K562 (cell line): ENCODE results near the gene SDF4. TPM values are rescaled to one million over a fixed set of nuclear protein-coding genes. Genes with fewer than 3 reads are reported as not detected.

Experiments used
- ATAC-seq: fragments of 200-7000 bp; cut with Tn5 transposase; 3 replicates; pipeline ENCODE4 v1.9.1; 2020; ENCODE audit warnings: moderate library complexity
- BruUV-seq: library from RNA; stranded (reverse); fragments of 400-500 nt; replicated peaks from 2 replicates; lab custom pipeline; 2021; lab: Mats Ljungman, UMichigan
- CTCF ChIA-PET: fragments of 300-600 bp; formaldehyde crosslinking; extraction: SDS; loops from one replicate; lab custom pipeline; 2021; ENCODE audit warnings: low intra/inter-chr PET ratio; lab: Yijun Ruan, JAX
- POLR2A ChIA-PET: fragments of 300-600, 350-650 bp; sonication (Branson Sonifier 250); formaldehyde crosslinking; extraction: SDS; loops from one replicate; lab custom pipeline; 2021; ENCODE audit warnings: antibody characterized with exemption, inconsistent platforms; lab: Yijun Ruan, JAX
- DNase-seq, 4 experiments: peaks; one replicate each; pipeline versions ENCODE4 v3.0.0 to v3.0.0-alpha.2; 2011 to 2018; ENCODE audit warnings: low spot score in 3 of 4, mixed read lengths in 3 of 4; ENCODE audit errors: extremely low read depth in 1 of 4
- FAIRE-seq: peaks from 2 replicates; lab custom pipeline; 2011; peaks lifted over from hg19 to GRCh38; lab: Jason Lieb, UNC
- H2AFZ ChIP-seq: 2 replicates; pipeline ENCODE4 v1.6.0; 2011; ENCODE audit warnings: low read depth, low read length, control low read depth, inconsistent platforms
- H3K27ac ChIP-seq: fragments of 200-600 bp; 3 replicates; pipeline ENCODE4 v1.8.0; 2011; ENCODE audit warnings: low read depth, mild to moderate bottlenecking, control low read depth, inconsistent platforms, low read length, moderate library complexity, mixed read lengths; ENCODE audit errors: extremely low read depth
- H3K27me3 ChIP-seq, 2 experiments: fragments of 300-600 bp in 1 of 2; 2 replicates in 1 of 2; 3 replicates in 1 of 2; pipeline versions ENCODE4 v1.6.0 to v1.8.0; 2011; ENCODE audit warnings: inconsistent platforms in 2 of 2, low read length in 2 of 2, mild to moderate bottlenecking in 1 of 2, mixed read lengths in 1 of 2, moderate library complexity in 1 of 2; ENCODE audit not compliant: control insufficient read depth in 2 of 2, insufficient read depth in 2 of 2
- H3K36me3 ChIP-seq: fragments of 300-600 bp; 3 replicates; pipeline ENCODE4 v1.8.0; 2011; ENCODE audit warnings: mild to moderate bottlenecking, low read length, inconsistent platforms; ENCODE audit not compliant: control insufficient read depth, insufficient read depth
- H3K4me1 ChIP-seq, 2 experiments: fragments of 200-600 bp in 1 of 2; replicated peaks in 1 of 2; 2 replicates in 1 of 2; 3 replicates in 1 of 2; pipeline versions ENCODE4 v1.5.1 to v1.8.0; 2011; ENCODE audit warnings: inconsistent platforms in 2 of 2, low read length in 2 of 2, mild to moderate bottlenecking in 1 of 2, mixed read lengths in 1 of 2, moderate library complexity in 1 of 2; ENCODE audit not compliant: control insufficient read depth in 2 of 2, insufficient read depth in 2 of 2
- H3K4me2 ChIP-seq: 2 replicates; pipeline ENCODE4 v1.6.1; 2011; ENCODE audit warnings: low read length, control low read depth, inconsistent platforms, mixed read lengths; ENCODE audit not compliant: insufficient read depth
- H3K4me3 ChIP-seq: fragments of 200-600 bp; sonication (generic), shearing (Covaris generic); 2 replicates; pipeline ENCODE4 v1.5.1; 2016; ENCODE audit warnings: control low read depth, inconsistent platforms
- H3K79me2 ChIP-seq: fragments of 200-600 bp; 3 replicates; pipeline ENCODE4 v1.8.0; 2011; ENCODE audit warnings: low read length, inconsistent platforms; ENCODE audit not compliant: control insufficient read depth, insufficient read depth
- H3K9ac ChIP-seq, 2 experiments: 2 replicates each; pipeline versions ENCODE4 v1.6.0 to v1.6.1; 2011; ENCODE audit warnings: low read depth in 2 of 2, low read length in 2 of 2, control low read depth in 1 of 2, inconsistent platforms in 1 of 2, mild to moderate bottlenecking in 1 of 2, mixed read lengths in 1 of 2; ENCODE audit not compliant: insufficient read depth in 1 of 2
- H3K9me1 ChIP-seq: one replicate; pipeline ENCODE4 v1.6.0; 2011; ENCODE audit warnings: inconsistent platforms, mild to moderate bottlenecking, low read length, moderate library complexity; ENCODE audit not compliant: control insufficient read depth, insufficient read depth
- H3K9me3 ChIP-seq: replicated peaks from 2 replicates; pipeline ENCODE4 v1.5.1; 2011; ENCODE audit warnings: low read depth, low read length, inconsistent platforms; ENCODE audit not compliant: control insufficient read depth, insufficient read depth
- H4K20me1 ChIP-seq: replicated peaks from 2 replicates; pipeline ENCODE4 v1.6.1; 2011; ENCODE audit warnings: low read length, inconsistent platforms, mixed read lengths; ENCODE audit not compliant: control insufficient read depth, insufficient read depth
- HNRNPL ChIP-seq: fragments of 200-400 bp; formaldehyde crosslinking; IDR thresholded peaks from 2 replicates; pipeline ENCODE4 v1.6.1; 2017; ENCODE audit warnings: low read depth, mild to moderate bottlenecking, low read length
- RBFOX2 ChIP-seq: fragments of 200-400 bp; formaldehyde crosslinking; IDR thresholded peaks from 2 replicates; pipeline ENCODE4 v1.6.1; 2017; ENCODE audit warnings: low read depth, mild to moderate bottlenecking, low read length, moderate library complexity
- ZNF212 ChIP-seq: fragments of 450-650 bp; formaldehyde crosslinking; IDR thresholded peaks from 2 replicates; pipeline ENCODE4 v1.4.0; 2020; ENCODE audit warnings: mild to moderate bottlenecking
- ZNF224 ChIP-seq: sonication (generic); formaldehyde crosslinking; IDR thresholded peaks from 2 replicates; pipeline ENCODE4 v1.8.0; 2022; ENCODE audit warnings: mild to moderate bottlenecking, missing genetic modification reagents
- WGBS: fragments of 100-300 bp; shearing (Covaris generic); methylation state at CpG from one replicate; pipeline ENCODE4 v1.1.6; 2016; ENCODE audit warnings: low coverage, mixed read lengths; ENCODE audit not compliant: insufficient coverage; ENCODE audit errors: missing lambda C conversion rate; 5-methylcytosine and 5-hydroxymethylcytosine counted together
- in situ Hi-C: fragments of 300-500 bp; cut with MboI; formaldehyde crosslinking; loops from 4 replicates; pipeline ENCODE4 v1.15.0; 2018; ENCODE audit warnings: inconsistent platforms, mixed read lengths
- intact Hi-C: fragments of 100-400 bp; cut with micrococcal nuclease; formaldehyde crosslinking; loops from 2 replicates; pipeline ENCODE4 v1.14.2; 2022
- polyA plus RNA-seq, 8 experiments: library from polyadenylated mRNA; depleted of rRNA in 4 of 8; stranded (reverse) in 5 of 8; unstranded in 3 of 8; fragments of >200 nt; fragmentation: Nextera tagmentation in 2 of 8; fragmentation: Illumina TruSeq in 1 of 8; extraction: Ambion mirVana in 2 of 8; extraction: Trizol in 1 of 8; gene quantifications; 2 replicates each; pipeline versions ENCODE4 v1.2.1 to v1.2.3, GENCODE V29; 2011 to 2014; ENCODE audit warnings: inconsistent platforms in 1 of 8, missing spikeins in 1 of 8
- total RNA-seq, 7 experiments: library from RNA; depleted of rRNA in 6 of 7; stranded (reverse); fragments of >200 nt in 6 of 7; fragmentation: Illumina TruSeq in 2 of 7; extraction: Trizol in 2 of 7; gene quantifications; 2 replicates each; pipeline versions ENCODE4 v1.2.1 to v1.2.3, GENCODE V29; 2011 to 2021; ENCODE audit warnings: low replicate concordance in 1 of 7

SDF4 gene
- total and polyA plus RNA-seq, 9 of the 15 experiments (the other 6 are each of a cell fraction or from before 2014, with no cell fraction given), result 0.35 to 160 (median 65.2) TPM

GRCh38 chr1:1221887-1222574 lies 9.8 kb downstream of the SDF4 start:
- intact Hi-C loops (no loop called here), in situ Hi-C loops (no loop called here)
- Histone ChIP-seq H3K27ac (no peak overlapping the region), H2AFZ (no peak overlapping the region), H3K27me3 (no peaks in the 10 kb centered on the region), H3K36me3 (peaks cover 97% of the 10 kb centered on the region; the same call in 2 of the 3 replicates), H3K4me3 (no peak overlapping the region), H3K9me3 (no peaks in the 10 kb centered on the region), H4K20me1 (peaks cover 9% of the 10 kb centered on the region; the same call in 1 of the 2 replicates), H3K79me2 (peaks cover 32% of the 10 kb centered on the region), H3K4me1 (peaks cover 0 to 61% of the 10 kb centered on the region in 2 experiments; a peak in 1 of 5 replicates), H3K4me2 (no peak overlapping the region), H3K9ac (peak overlapping the region in 1 of 2 experiments; percentile 18; a peak in 1 of 4 replicates), H3K9me1 (no peaks in the 10 kb centered on the region)
- no peak for ATAC-seq
- WGBS, result 96% methylated on average over 20 of the region's 30 CpGs
- FAIRE-seq, result no peak
- CTCF ChIA-PET, result no interaction called here
- BruUV-seq, result no TSS peak
- POLR2A ChIA-PET, result interaction anchor here (0.8 to 1.0 kb wide), 2 partner anchors 17 to 40 kb away, joined by 4 read pairs; no protein-coding TSS in a partner anchor
- TF ChIP-seq ZNF224 (CRISPR knock-in tag) (no peak), RBFOX2 (peak; percentile 39; the same call in 1 of the 2 replicates), HNRNPL (peak; percentile 38; the same call in 1 of the 2 replicates), ZNF212 (CRISPR knock-in tag) (no peak)
- peak in 1 of 4 experiments; percentile 26 for DNase-seq
